Spleen (tissue), 7 donors: ENCODE results near the gene THRAP3.

ENCODE experiments used
- POLR2A ChIP-seq, 3 donors: fragments of 450-650 bp; IDR thresholded peaks; one replicate each; pipeline ENCODE4 v1.5.1; 2017; ENCODE audit warnings: antibody characterized with exemption in 3 of 3, mild to moderate bottlenecking in 1 of 3
- POLR2AphosphoS5 ChIP-seq, 3 donors: sonication (generic); formaldehyde crosslinking; IDR thresholded peaks; one replicate each; pipeline ENCODE4 v1.5.1; 2017; ENCODE audit warnings: antibody characterized with exemption in 3 of 3
- TF ChIP-seq, protein P1 (sequence below), 11 experiments: fragments of 200-600 bp in 7 of 11; fragments of 450-650 bp in 4 of 11; sonication (generic) in 4 of 11; IDR thresholded peaks in 8 of 11; conservative IDR thresholded peaks in 3 of 11; 1 replicate in 7 of 11; 2 replicates in 4 of 11; pipeline versions ENCODE4 v1.4.0 to v1.8.0; 2016 to 2021; ENCODE audit warnings: antibody characterized with exemption in 11 of 11, inconsistent platforms in 4 of 11, mild to moderate bottlenecking in 1 of 11
- donor health status: DM: no; HTN: no; CAD: no; lungs with moderate emphysema.
- donor health status: DM: no; HTN: no; CAD: no.
- donor health status: DM: no; HTN: no; CAD: no.

DNA sequence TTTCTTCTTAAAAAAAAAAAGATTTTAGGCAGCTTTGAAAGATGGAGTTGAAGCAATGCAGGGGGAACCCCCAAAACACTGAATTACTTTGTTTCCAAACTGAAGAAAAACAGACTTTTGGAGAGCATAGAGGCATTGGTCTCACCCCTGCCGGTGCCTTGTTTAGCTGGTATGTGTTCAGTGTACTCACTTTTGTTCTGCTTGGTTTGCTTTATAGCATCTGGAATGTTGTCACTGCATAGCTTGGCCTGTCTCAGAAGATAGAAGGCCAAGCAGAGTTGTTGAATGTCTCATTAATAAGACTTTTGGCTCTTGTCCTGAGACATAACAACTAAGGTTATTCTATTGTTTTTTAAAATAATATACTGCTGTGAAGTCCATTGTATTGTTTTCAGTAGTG lies 6.9 kb downstream of the THRAP3 start:
- TF ChIP-seq, protein P1, sequence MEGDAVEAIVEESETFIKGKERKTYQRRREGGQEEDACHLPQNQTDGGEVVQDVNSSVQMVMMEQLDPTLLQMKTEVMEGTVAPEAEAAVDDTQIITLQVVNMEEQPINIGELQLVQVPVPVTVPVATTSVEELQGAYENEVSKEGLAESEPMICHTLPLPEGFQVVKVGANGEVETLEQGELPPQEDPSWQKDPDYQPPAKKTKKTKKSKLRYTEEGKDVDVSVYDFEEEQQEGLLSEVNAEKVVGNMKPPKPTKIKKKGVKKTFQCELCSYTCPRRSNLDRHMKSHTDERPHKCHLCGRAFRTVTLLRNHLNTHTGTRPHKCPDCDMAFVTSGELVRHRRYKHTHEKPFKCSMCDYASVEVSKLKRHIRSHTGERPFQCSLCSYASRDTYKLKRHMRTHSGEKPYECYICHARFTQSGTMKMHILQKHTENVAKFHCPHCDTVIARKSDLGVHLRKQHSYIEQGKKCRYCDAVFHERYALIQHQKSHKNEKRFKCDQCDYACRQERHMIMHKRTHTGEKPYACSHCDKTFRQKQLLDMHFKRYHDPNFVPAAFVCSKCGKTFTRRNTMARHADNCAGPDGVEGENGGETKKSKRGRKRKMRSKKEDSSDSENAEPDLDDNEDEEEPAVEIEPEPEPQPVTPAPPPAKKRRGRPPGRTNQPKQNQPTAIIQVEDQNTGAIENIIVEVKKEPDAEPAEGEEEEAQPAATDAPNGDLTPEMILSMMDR (IDR thresholded peaks at IDR 0.05 in 8 of 11, conservative IDR thresholded peaks at IDR 0.05 in 3 of 11) = no peak
- TF ChIP-seq POLR2A (IDR thresholded peaks at IDR 0.05) (no peak), POLR2AphosphoS5 (IDR thresholded peaks at IDR 0.05) (no peak)
